Measurements from ENCODE around the gene ST6GALNAC3. TPM values are rescaled to one million over a fixed set of nuclear protein-coding genes. Genes with fewer than 3 reads are reported as not detected.

The ST6GALNAC3 gene
- polyA plus RNA-seq, 1 donor (not counting 4 experiments of a cell fraction or from before 2014, with no cell fraction given) = 0.08 TPM

GRCh38 chr1:76443217-76443616, 368.7 kb downstream of the ST6GALNAC3 start:
- dilution Hi-C loops (cut with MboI; ENCODE audit: extremely low pct_ligation_motif_present, low sequenced_read_pairs) = no loop called here
- Histone ChIP-seq H3K27me3 (ENCODE audit: control insufficient read depth, extremely low read depth, insufficient read depth, low read length) (no peaks in the 10 kb centered on the region), H3K4me2 (ENCODE audit: control insufficient read depth, extremely low read depth, insufficient read depth, low read depth, low read length) (no peak overlapping the region), H3K4me1 (ENCODE audit: control insufficient read depth, extremely low read depth, insufficient read depth, low read length) (no peaks in the 10 kb centered on the region), H4K20me1 (ENCODE audit: control insufficient read depth, extremely low read depth, insufficient read depth, low read length) (no peaks in the 10 kb centered on the region), H3K9ac (ENCODE audit: control insufficient read depth, extremely low read depth, insufficient read depth, low read length) (no peak overlapping the region), H3K4me3 (ENCODE audit: control insufficient read depth in 2 of 3, extremely low read depth in 1 of 3, insufficient read depth in 2 of 3, low read depth in 1 of 3, low read length in 3 of 3) (no peak overlapping the region), H3K27ac (ENCODE audit: control insufficient read depth, insufficient read depth, low read length) (no peak overlapping the region), H3K9me1 (ENCODE audit: control insufficient read depth, extremely low read depth, insufficient read depth, low read length) (no peaks in the 10 kb centered on the region), H3K36me3 (ENCODE audit: control insufficient read depth in 2 of 2, extremely low read depth in 1 of 2, insufficient read depth in 2 of 2, low read length in 2 of 2) (no peaks in the 10 kb centered on the region), H3K9me3 (ENCODE audit: control insufficient read depth, low read depth, low read length) (no peaks in the 10 kb centered on the region), H3K79me2 (ENCODE audit: control insufficient read depth, insufficient read depth, low read length) (no peaks in the 10 kb centered on the region), H2AFZ (ENCODE audit: control insufficient read depth, low read length) (no peak overlapping the region)
- TF ChIP-seq EZH2 (IDR thresholded peaks at IDR 0.05; ENCODE audit: low read length) (no peak), CTCF (optimal IDR thresholded peaks at IDR 0.05 in 1 of 3, IDR thresholded peaks at IDR 0.05 in 1 of 3, conservative IDR thresholded peaks at IDR 0.05 in 1 of 3; ENCODE audit: extremely low read depth in 1 of 3, insufficient read depth in 2 of 3, low read length in 3 of 3) (no peak)
- FAIRE-seq (no peak), DNase-seq (ENCODE audit: low read depth, low spot score) (no peak)

- Histone ChIP-seq H3K4me1 (ENCODE audit: control insufficient read depth, extremely low read depth, insufficient read depth, low read length) (no peaks in the 10 kb centered on the region), H3K9me1 (ENCODE audit: control insufficient read depth, extremely low read depth, insufficient read depth, low read length) (no peaks in the 10 kb centered on the region), H2AFZ (ENCODE audit: control insufficient read depth, low read length) (no peak overlapping the region), H3K79me2 (ENCODE audit: control insufficient read depth, insufficient read depth, low read length) (no peaks in the 10 kb centered on the region), H3K27me3 (ENCODE audit: control insufficient read depth, extremely low read depth, insufficient read depth, low read length) (no peaks in the 10 kb centered on the region), H4K20me1 (ENCODE audit: control insufficient read depth, extremely low read depth, insufficient read depth, low read length) (no peaks in the 10 kb centered on the region), H3K36me3 (ENCODE audit: control insufficient read depth in 2 of 2, extremely low read depth in 1 of 2, insufficient read depth in 2 of 2, low read length in 2 of 2) (no peaks in the 10 kb centered on the region), H3K27ac (ENCODE audit: control insufficient read depth, insufficient read depth, low read length) (no peak overlapping the region), H3K9ac (ENCODE audit: control insufficient read depth, extremely low read depth, insufficient read depth, low read length) (no peak overlapping the region), H3K9me3 (ENCODE audit: control insufficient read depth, low read depth, low read length) (no peaks in the 10 kb centered on the region), H3K4me2 (ENCODE audit: control insufficient read depth, extremely low read depth, insufficient read depth, low read depth, low read length) (no peak overlapping the region), H3K4me3 (ENCODE audit: control insufficient read depth in 2 of 3, extremely low read depth in 1 of 3, insufficient read depth in 2 of 3, low read depth in 1 of 3, low read length in 3 of 3) (no peak overlapping the region)
- TF ChIP-seq EZH2 (IDR thresholded peaks at IDR 0.05; ENCODE audit: low read length) (no peak), CTCF (optimal IDR thresholded peaks at IDR 0.05 in 1 of 3, IDR thresholded peaks at IDR 0.05 in 1 of 3, conservative IDR thresholded peaks at IDR 0.05 in 1 of 3; ENCODE audit: extremely low read depth in 1 of 3, insufficient read depth in 2 of 3, low read length in 3 of 3) (no peak)
- FAIRE-seq (no peak), DNase-seq (ENCODE audit: low read depth, low spot score) (no peak)
- dilution Hi-C loops (cut with MboI; ENCODE audit: extremely low pct_ligation_motif_present, low sequenced_read_pairs) = no loop called here
Observed at GRCh38 chr1:76444773-76445172, 370.2 kb downstream of the ST6GALNAC3 start.

Measured in keratinocyte (primary cell).